Common myeloid progenitor, CD34-positive (primary cell): ENCODE data around the gene AP2B1.
"Not testable (repeated sequence)": the region's sequence is repeated elsewhere in the genome, so short reads cannot be mapped to it uniquely, and the experiment has no call there.

Experiments used
- CTCF ChIA-PET: fragments of 350-600 bp; sonication (Branson Sonifier 250); formaldehyde crosslinking; loops from one replicate; lab custom pipeline; 2021; ENCODE audit warnings: antibody characterized with exemption; lab: Charles Lee
- POLR2A ChIA-PET: fragments of 350-600 bp; sonication (Branson Sonifier 250); formaldehyde crosslinking; loops from one replicate; lab custom pipeline; 2021; ENCODE audit warnings: antibody characterized with exemption; lab: Charles Lee
- DNase-seq, 3 donors: peaks; one replicate each; pipeline versions ENCODE4 v3.0.0 to v3.0.0-alpha.2; 2013
- H3K27ac ChIP-seq, 2 experiments: 1 replicate in 1 of 2; 2 replicates in 1 of 2; pipeline ENCODE4 v1.7.0; 2013; ENCODE audit warnings: inconsistent platforms in 2 of 2, low read length in 2 of 2, mild to moderate bottlenecking in 2 of 2, low read depth in 1 of 2, moderate library complexity in 1 of 2; ENCODE audit not compliant: severe bottlenecking in 2 of 2, insufficient read depth in 1 of 2, poor library complexity in 1 of 2
- H3K27me3 ChIP-seq, 5 experiments: replicated peaks in 2 of 5; 1 replicate in 3 of 5; 2 replicates in 2 of 5; pipeline versions ENCODE4 v1.6.1 to v1.7.0; 2013; ENCODE audit warnings: low read length in 4 of 5, mild to moderate bottlenecking in 2 of 5, moderate library complexity in 2 of 5, inconsistent platforms in 1 of 5; ENCODE audit not compliant: insufficient read depth in 5 of 5, control insufficient read depth in 4 of 5
- H3K36me3 ChIP-seq, 4 experiments: 1 replicate in 2 of 4; 2 replicates in 2 of 4; pipeline versions ENCODE4 v1.6.1 to v1.7.0; 2013; ENCODE audit warnings: low read length in 3 of 4, control low read depth in 1 of 4, mild to moderate bottlenecking in 1 of 4; ENCODE audit not compliant: control insufficient read depth in 4 of 4, insufficient read depth in 4 of 4
- H3K4me1 ChIP-seq, 4 experiments: 1 replicate in 3 of 4; 2 replicates in 1 of 4; pipeline versions ENCODE4 v1.6.1 to v1.7.1; 2013; ENCODE audit warnings: low read length in 3 of 4, mild to moderate bottlenecking in 3 of 4, control low read depth in 1 of 4, inconsistent platforms in 1 of 4, moderate library complexity in 1 of 4; ENCODE audit not compliant: control insufficient read depth in 4 of 4, insufficient read depth in 4 of 4; ENCODE audit errors: control extremely low read depth in 1 of 4
- H3K4me3 ChIP-seq, 7 experiments: 1 replicate in 4 of 7; 2 replicates in 3 of 7; pipeline versions ENCODE4 v1.5.1 to v1.7.0; 2013; ENCODE audit warnings: mild to moderate bottlenecking in 7 of 7, low read length in 6 of 7, moderate library complexity in 6 of 7, inconsistent platforms in 2 of 7, low read depth in 2 of 7, control low read depth in 1 of 7; ENCODE audit not compliant: insufficient read depth in 4 of 7, control insufficient read depth in 1 of 7; ENCODE audit errors: extremely low read depth in 1 of 7
- H3K9me3 ChIP-seq, 5 experiments: 1 replicate in 4 of 5; 2 replicates in 1 of 5; pipeline versions ENCODE4 v1.6.1 to v1.7.1; 2013; ENCODE audit warnings: low read length in 4 of 5, mild to moderate bottlenecking in 2 of 5, inconsistent platforms in 1 of 5, low read depth in 1 of 5, moderate library complexity in 1 of 5; ENCODE audit not compliant: control insufficient read depth in 4 of 5, insufficient read depth in 2 of 5; ENCODE audit errors: control extremely low read depth in 1 of 5
- WGBS: methylation state at CpG from one replicate; pipeline ENCODE4 v1.1.5; 2013; ENCODE audit not compliant: insufficient coverage; 5-methylcytosine and 5-hydroxymethylcytosine counted together

The AP2B1 gene

DNA sequence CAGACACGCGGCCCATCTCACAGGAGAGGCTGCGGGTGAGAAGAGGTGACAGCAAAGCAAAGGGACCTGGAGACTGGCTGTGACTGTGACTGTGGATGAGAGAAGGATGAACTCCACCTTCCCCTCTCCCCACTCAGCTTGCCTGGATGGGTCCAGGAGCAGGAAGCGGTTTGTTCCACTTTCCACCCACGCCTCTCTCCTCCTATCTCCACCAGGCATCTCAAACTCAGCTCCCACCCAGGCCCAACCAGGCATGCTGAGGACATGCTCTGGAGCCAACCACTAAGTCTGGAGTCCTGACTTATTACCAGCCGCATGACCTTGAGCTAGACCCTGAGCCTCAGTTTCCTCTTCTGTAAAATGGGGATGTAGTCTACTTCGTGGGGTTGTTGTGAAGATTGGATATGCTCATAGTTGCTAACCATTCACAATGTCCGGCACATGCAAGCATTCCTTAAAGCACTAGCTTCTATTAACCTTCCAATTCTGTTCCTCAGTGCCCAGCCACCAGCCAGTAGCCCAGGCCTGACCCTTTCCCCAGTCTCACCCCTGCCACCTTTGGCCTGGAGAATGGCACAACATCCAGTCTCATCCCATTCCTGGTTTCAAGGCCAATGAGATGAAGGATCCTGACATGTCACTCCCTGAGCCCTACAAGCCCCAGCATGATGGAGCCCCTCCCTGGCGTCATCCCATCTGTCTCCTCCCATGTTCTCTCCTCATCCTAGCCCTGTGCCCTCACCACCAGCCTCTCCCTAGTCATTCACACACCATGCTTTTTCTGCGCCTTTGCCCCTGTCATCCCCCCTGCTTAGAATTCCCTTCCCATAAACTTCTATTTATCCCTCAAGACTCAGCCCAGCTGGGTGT is 163.6 kb downstream of the AP2B1 start:
- H3K36me3 ChIP-seq: no peaks in the 10 kb centered on the region
- ChIA-PET POLR2A (no interaction called here), CTCF (interaction anchor here (0.5 to 8.5 kb wide), 5 partner anchors 12 to 137 kb away, joined by 3 to 131 read pairs (median 18); partner anchors contain the start of gene C17orf50)
- DNase-seq: no peak
- 98% methylated on average over 4 of the region's 10 CpGs for WGBS
- no peaks in the 10 kb centered on the region for H3K27me3 ChIP-seq
- H3K4me1 ChIP-seq: peaks cover 0 to 47% (median 32%) of the 10 kb centered on the region in 4 experiments
- H3K27ac ChIP-seq: no peak overlapping the region
- H3K4me3 ChIP-seq: peak overlapping the region in 3 of 7 experiments; percentile 37 to 55 (median 50)
- no peaks in the 10 kb centered on the region for H3K9me3 ChIP-seq

DNA sequence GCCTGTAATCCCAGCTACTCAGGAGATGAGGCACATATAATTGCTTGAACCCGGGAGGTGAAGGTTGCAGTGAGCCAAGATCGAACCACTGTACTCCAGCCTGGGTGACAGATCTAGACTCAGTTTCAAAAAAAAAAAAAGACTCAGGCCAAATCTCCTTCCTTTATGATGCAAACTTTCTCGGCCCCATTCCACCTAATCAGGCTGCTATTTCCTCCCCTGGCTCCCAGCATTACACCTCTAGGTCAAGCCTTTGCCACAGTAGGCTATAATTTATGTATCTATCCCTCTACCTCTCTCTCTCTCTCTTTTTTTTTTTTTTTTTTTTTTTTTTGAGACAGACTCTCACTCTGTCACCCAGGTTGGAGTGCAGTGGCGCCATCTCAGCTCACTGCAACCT is 164.4 kb downstream of the AP2B1 start:
- POLR2A ChIA-PET, H3K9me3 ChIP-seq, H3K4me3 ChIP-seq, DNase-seq, H3K36me3 ChIP-seq, H3K27me3 ChIP-seq, H3K27ac ChIP-seq: not testable (repeated sequence)
- CTCF ChIA-PET: interaction anchor here (0.7 to 8.5 kb wide), 3 partner anchors 11 to 137 kb away, joined by 3 to 131 read pairs (median 72); partner anchors contain the start of gene C17orf50
- peaks cover 0 to 47% (median 32%) of the 10 kb centered on the region in 4 experiments for H3K4me1 ChIP-seq
- 93% methylated on average over 4 of the region's 4 CpGs for WGBS

DNA sequence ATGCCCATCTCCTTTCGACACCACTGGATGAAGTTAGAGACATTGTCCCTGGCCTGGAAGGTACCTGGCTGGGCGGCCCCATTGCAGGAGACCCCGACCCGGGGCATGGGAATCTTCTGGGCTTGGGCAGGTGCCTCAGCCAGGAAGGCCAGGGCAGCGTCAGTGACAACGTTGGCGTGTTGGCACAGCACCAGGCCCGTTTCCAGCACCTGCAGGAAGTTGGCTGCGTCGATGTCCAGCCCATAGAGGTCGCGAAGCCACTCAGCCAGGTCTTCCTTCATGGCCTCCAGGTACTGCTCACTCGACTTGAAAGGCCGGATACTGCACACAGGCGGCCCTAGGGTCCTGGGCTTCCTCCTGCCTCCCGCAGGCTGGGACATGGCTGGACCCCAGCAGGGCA is 165.3 kb downstream of the AP2B1 start:
- CTCF ChIA-PET: interaction anchor here (0.7 to 7.7 kb wide), 3 partner anchors 10 to 139 kb away, joined by 3 to 72 read pairs (median 3); partner anchors contain the start of gene C17orf50
- peak overlapping the region in 2 of 7 experiments; percentile 32 to 51 for H3K4me3 ChIP-seq
- WGBS: 28% methylated on average over 14 of the region's 16 CpGs
- H3K36me3 ChIP-seq: peaks cover 0 to 4% (median 0%) of the 10 kb centered on the region in 4 experiments
- POLR2A ChIA-PET: no interaction called here
- no peak overlapping the region for H3K27ac ChIP-seq
- H3K9me3 ChIP-seq: peaks cover 0 to 2% (median 0%) of the 10 kb centered on the region in 5 experiments
- H3K27me3 ChIP-seq: no peaks in the 10 kb centered on the region
- peaks cover 0 to 45% (median 31%) of the 10 kb centered on the region in 4 experiments for H3K4me1 ChIP-seq
- no peak for DNase-seq

GRCh38 chr17:35752945-35753764 is 166.0 kb downstream of the AP2B1 start, which contains the start of gene GAS2L2:
Gene GAS2L2 (minus strand): TSS chr17:35753239. CDS start chr17:35752850, 389 bp downstream.
- ChIA-PET POLR2A (no interaction called here), CTCF (interaction anchor here (1.0 to 7.7 kb wide), 2 partner anchors 9 to 140 kb away, joined by 3 to 72 read pairs; partner anchors contain the start of gene C17orf50)
- peak within 1 kb of the TSS in 2 of 7 experiments; percentile 32 to 51 for H3K4me3 ChIP-seq
- H3K4me1 ChIP-seq: peaks cover 0 to 38% (median 25%) of the 10 kb centered on the region in 4 experiments
- peaks cover 0 to 4% (median 0%) of the 10 kb centered on the region in 4 experiments for H3K36me3 ChIP-seq
- H3K27me3 ChIP-seq: no peaks in the 10 kb centered on the region
- 43% methylated on average over 4 of the region's 9 CpGs for WGBS
- DNase-seq: peak in 2 of 3 donors; percentile 23 to 39
- H3K9me3 ChIP-seq: peaks cover 0 to 2% (median 0%) of the 10 kb centered on the region in 5 experiments
- H3K27ac ChIP-seq: no peak within 1 kb of the TSS

DNA sequence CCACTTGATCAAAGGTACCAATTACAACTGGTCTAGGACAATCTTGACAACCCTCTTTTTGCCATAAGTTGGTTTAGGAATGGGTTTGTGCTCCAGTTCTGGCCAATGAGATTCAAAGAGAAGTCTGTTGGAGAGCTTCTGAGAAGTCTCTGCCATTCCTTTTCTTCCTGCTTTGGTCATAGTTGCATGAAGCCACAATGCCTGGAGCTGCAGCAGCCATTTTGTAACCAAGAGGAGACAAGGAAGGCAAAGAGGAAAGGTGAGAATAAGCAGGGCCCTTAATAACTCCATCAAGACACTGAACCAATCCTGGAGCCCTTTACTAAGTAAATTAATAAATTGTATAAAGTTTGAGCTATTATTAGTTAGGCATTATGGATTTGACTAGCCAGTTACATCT is 170.1 kb downstream of the AP2B1 start:
- H3K27me3 ChIP-seq: no peaks in the 10 kb centered on the region
- peaks cover 0 to 4% (median 0%) of the 10 kb centered on the region in 4 experiments for H3K36me3 ChIP-seq
- POLR2A ChIA-PET: no interaction called here
- no peak for DNase-seq
- peaks cover 0 to 2% (median 0%) of the 10 kb centered on the region in 5 experiments for H3K9me3 ChIP-seq
- no peak overlapping the region for H3K27ac ChIP-seq
- CTCF ChIA-PET: interaction anchor here (1.0 to 2.5 kb wide), 6 partner anchors 9 to 144 kb away, joined by 3 to 12 read pairs (median 6); no protein-coding TSS in a partner anchor
- H3K4me3 ChIP-seq: no peak overlapping the region
- peaks cover 0 to 10% (median 4%) of the 10 kb centered on the region in 4 experiments for H3K4me1 ChIP-seq

GRCh38 chr17:35760587-35760986 is 173.5 kb downstream of the AP2B1 start, which contains the start of gene C17orf50:
Gene C17orf50 (plus strand): TSS chr17:35760887. CDS start chr17:35760942, 55 bp downstream.
- H3K9me3 ChIP-seq: peaks cover 0 to 2% (median 0%) of the 10 kb centered on the region in 5 experiments
- no peak for DNase-seq
- no CpG with 5 or more reads among the region's 1 CpG for WGBS
- peaks cover 0 to 4% (median 0%) of the 10 kb centered on the region in 4 experiments for H3K36me3 ChIP-seq
- no peaks in the 10 kb centered on the region for H3K27me3 ChIP-seq
- CTCF ChIA-PET: interaction anchor here (1.3 to 24.9 kb wide), 3 partner anchors 8 to 51 kb away, joined by 4 to 482 read pairs (median 72); partner anchors contain the start of genes GAS2L2 and TAF15
- POLR2A ChIA-PET: no interaction called here
- H3K4me1 ChIP-seq: peaks cover 0 to 17% (median 14%) of the 10 kb centered on the region in 4 experiments
- H3K4me3 ChIP-seq: no peak within 1 kb of the TSS
- no peak within 1 kb of the TSS for H3K27ac ChIP-seq
